Loucy (cell line): Measurements from ENCODE around the gene PRKCE.

ENCODE experiments used
- H2AFZ ChIP-seq: fragments of 200-600 bp; sonication (generic); 2 replicates; pipeline ENCODE4 v1.6.0; 2016; ENCODE audit warnings: antibody characterized with exemption, mild to moderate bottlenecking, low read length, moderate library complexity
- H3F3A ChIP-seq: fragments of 200-600 bp; 2 replicates; pipeline ENCODE4 v1.6.0; 2016; ENCODE audit warnings: antibody characterized with exemption, low read depth, mild to moderate bottlenecking
- H3K27me3 ChIP-seq: fragments of 200-600 bp; sonication (generic); 2 replicates; pipeline ENCODE4 v1.6.1; 2014; ENCODE audit warnings: low read length, mild to moderate bottlenecking; ENCODE audit not compliant: insufficient read depth, poor library complexity, severe bottlenecking
- H3K36me3 ChIP-seq: fragments of 200-600 bp; sonication (generic); 2 replicates; pipeline ENCODE4 v1.6.1; 2016; ENCODE audit warnings: low read length; ENCODE audit not compliant: insufficient read depth
- H3K4me1 ChIP-seq: fragments of 200-600 bp; sonication (generic); 2 replicates; pipeline ENCODE4 v1.5.1; 2014; ENCODE audit warnings: low read length, mild to moderate bottlenecking; ENCODE audit not compliant: insufficient read depth, poor library complexity, severe bottlenecking
- H3K4me2 ChIP-seq: fragments of 200-600 bp; sonication (generic); 2 replicates; pipeline ENCODE4 v1.6.0; 2014; ENCODE audit warnings: antibody characterized with exemption, low read length, low read depth, mild to moderate bottlenecking; ENCODE audit not compliant: poor library complexity, severe bottlenecking
- H3K4me3 ChIP-seq: fragments of 200-600 bp; sonication (generic); 2 replicates; pipeline ENCODE4 v1.5.1; 2014; ENCODE audit warnings: low read length, mild to moderate bottlenecking, mixed read lengths; ENCODE audit not compliant: poor library complexity, severe bottlenecking
- H3K79me2 ChIP-seq: fragments of 200-600 bp; sonication (generic); 2 replicates; pipeline ENCODE4 v1.6.1; 2014; ENCODE audit warnings: low read length; ENCODE audit not compliant: insufficient read depth
- H3K9ac ChIP-seq: fragments of 200-600 bp; sonication (generic); 2 replicates; pipeline ENCODE4 v1.6.0; 2014; ENCODE audit warnings: mild to moderate bottlenecking, low read depth, low read length, moderate library complexity; ENCODE audit not compliant: poor library complexity, severe bottlenecking
- H3K9me2 ChIP-seq: fragments of 200-600 bp; sonication (generic); replicated peaks from 2 replicates; pipeline ENCODE4 v1.6.1; 2016; ENCODE audit warnings: low read depth, low read length, mixed read lengths
- H3K9me3 ChIP-seq: fragments of 200-600 bp; sonication (generic); 2 replicates; pipeline ENCODE4 v1.6.1; 2014; ENCODE audit warnings: mild to moderate bottlenecking, antibody characterized with exemption, low read length, low read depth; ENCODE audit not compliant: insufficient read depth
- H4K20me1 ChIP-seq: fragments of 200-600 bp; sonication (generic); 2 replicates; pipeline ENCODE4 v1.6.0; 2014; ENCODE audit warnings: antibody characterized with exemption, low read length, mild to moderate bottlenecking; ENCODE audit not compliant: insufficient read depth, poor library complexity, severe bottlenecking
- EZH2phosphoT487 ChIP-seq: fragments of 200-600 bp; IDR thresholded peaks from 2 replicates; pipeline ENCODE4 v1.6.1; 2018; ENCODE audit warnings: antibody characterized with exemption, mild to moderate bottlenecking, moderate library complexity, borderline replicate concordance
- TF ChIP-seq, protein P1 (sequence below): fragments of 200-600 bp; sonication (generic); conservative IDR thresholded peaks from 2 replicates; pipeline ENCODE4 v1.5.1; 2014; ENCODE audit warnings: mild to moderate bottlenecking, antibody characterized with exemption, low read length

PRKCE gene

DNA sequence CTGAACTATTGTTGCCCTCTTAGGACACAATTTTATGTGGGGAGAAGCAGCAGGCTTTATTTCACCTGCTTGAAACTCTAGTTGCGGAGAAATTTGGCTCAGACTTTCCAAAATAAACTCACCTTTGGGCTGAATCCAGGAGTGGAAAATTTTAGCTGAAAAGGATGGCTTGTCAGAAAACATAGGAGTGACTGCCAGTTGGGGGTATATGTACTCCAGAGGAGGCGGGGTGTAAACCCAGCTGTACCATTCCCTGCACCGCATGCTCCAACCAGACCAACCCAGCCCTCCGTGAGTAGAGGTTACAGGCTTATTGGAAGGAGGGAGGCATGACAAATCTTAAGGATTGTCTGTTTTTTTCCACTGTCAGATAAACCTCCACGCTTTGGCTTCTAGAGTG lies 53.8 kb downstream of the PRKCE start:
- Histone ChIP-seq H3K9ac (no peak overlapping the region), H3K79me2 (peaks cover 16% of the 10 kb centered on the region; the same call in 1 of the 2 replicates), H3K36me3 (peaks cover 17% of the 10 kb centered on the region; the same call in 1 of the 2 replicates), H3K9me3 (no peaks in the 10 kb centered on the region; the same call in 1 of the 2 replicates), H4K20me1 (no peaks in the 10 kb centered on the region), H3F3A (no peaks in the 10 kb centered on the region), H3K4me3 (no peak overlapping the region), H2AFZ (no peak overlapping the region), H3K27me3 (no peaks in the 10 kb centered on the region), H3K9me2 (no peaks in the 10 kb centered on the region), H3K4me2 (no peak overlapping the region), H3K4me1 (no peaks in the 10 kb centered on the region)
- TF ChIP-seq EZH2phosphoT487 = no peak
- TF ChIP-seq, protein P1, sequence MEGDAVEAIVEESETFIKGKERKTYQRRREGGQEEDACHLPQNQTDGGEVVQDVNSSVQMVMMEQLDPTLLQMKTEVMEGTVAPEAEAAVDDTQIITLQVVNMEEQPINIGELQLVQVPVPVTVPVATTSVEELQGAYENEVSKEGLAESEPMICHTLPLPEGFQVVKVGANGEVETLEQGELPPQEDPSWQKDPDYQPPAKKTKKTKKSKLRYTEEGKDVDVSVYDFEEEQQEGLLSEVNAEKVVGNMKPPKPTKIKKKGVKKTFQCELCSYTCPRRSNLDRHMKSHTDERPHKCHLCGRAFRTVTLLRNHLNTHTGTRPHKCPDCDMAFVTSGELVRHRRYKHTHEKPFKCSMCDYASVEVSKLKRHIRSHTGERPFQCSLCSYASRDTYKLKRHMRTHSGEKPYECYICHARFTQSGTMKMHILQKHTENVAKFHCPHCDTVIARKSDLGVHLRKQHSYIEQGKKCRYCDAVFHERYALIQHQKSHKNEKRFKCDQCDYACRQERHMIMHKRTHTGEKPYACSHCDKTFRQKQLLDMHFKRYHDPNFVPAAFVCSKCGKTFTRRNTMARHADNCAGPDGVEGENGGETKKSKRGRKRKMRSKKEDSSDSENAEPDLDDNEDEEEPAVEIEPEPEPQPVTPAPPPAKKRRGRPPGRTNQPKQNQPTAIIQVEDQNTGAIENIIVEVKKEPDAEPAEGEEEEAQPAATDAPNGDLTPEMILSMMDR = no peak

DNA sequence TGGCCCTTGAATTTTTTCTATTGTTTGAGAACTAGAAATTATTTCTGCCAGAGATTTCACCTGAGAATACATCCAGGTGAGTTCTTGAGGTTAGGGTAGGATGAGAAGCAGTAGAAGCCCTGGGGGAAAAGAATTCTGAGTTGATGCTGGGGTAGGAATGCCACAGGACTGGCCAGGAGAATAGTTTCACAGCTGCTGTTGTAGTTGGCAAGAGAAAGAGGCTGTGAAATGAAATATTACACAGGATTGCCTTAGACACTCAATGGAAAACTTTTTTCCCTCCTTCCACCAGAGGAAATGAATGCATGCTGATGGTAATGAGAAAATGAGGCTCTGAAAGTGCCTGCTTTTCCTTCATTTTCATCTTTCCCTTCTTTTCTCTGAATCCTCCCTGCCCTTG lies 54.6 kb downstream of the PRKCE start:
- H3K79me2 ChIP-seq = peaks cover 16% of the 10 kb centered on the region; the same call in 1 of the 2 replicates
- H3K9ac ChIP-seq = no peak overlapping the region
- H3K9me2 ChIP-seq = no peaks in the 10 kb centered on the region
- H3F3A ChIP-seq = no peaks in the 10 kb centered on the region
- TF ChIP-seq, protein P1 = no peak
- no peak for TF ChIP-seq EZH2phosphoT487
- no peaks in the 10 kb centered on the region for H3K27me3 ChIP-seq
- H3K4me3 ChIP-seq = no peak overlapping the region
- peaks cover 17% of the 10 kb centered on the region; the same call in 1 of the 2 replicates for H3K36me3 ChIP-seq
- no peaks in the 10 kb centered on the region; the same call in 1 of the 2 replicates for H3K9me3 ChIP-seq
- no peaks in the 10 kb centered on the region for H3K4me1 ChIP-seq
- no peaks in the 10 kb centered on the region for H4K20me1 ChIP-seq
- no peak overlapping the region for H2AFZ ChIP-seq
- no peak overlapping the region for H3K4me2 ChIP-seq

DNA sequence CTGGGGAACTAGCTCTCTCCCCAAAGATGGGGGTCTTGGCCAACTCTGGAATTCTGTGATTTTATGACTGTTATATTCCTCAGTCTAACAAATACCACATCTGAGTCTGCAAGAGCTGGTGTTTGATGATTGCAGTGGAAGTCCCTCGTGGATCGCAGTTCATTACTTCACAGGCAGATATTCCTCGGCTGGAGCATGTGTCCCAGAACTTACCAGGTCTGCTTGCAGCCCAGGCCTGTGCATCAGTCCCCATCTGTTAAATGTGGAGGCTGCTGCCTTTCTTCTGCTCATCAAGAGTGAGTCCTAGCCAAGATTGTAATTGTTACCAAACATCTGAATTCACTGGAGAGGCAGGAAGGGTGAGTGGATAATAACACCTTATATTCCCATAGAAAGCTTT lies 55.5 kb downstream of the PRKCE start:
- no peaks in the 10 kb centered on the region for H3K27me3 ChIP-seq
- no peak overlapping the region for H3K4me3 ChIP-seq
- H2AFZ ChIP-seq = no peak overlapping the region
- H4K20me1 ChIP-seq = no peaks in the 10 kb centered on the region
- H3K9me3 ChIP-seq = no peaks in the 10 kb centered on the region; the same call in 1 of the 2 replicates
- no peaks in the 10 kb centered on the region for H3K9me2 ChIP-seq
- no peak overlapping the region for H3K9ac ChIP-seq
- TF ChIP-seq, protein P1 = no peak
- no peak for TF ChIP-seq EZH2phosphoT487
- H3K79me2 ChIP-seq = peaks cover 16% of the 10 kb centered on the region; the same call in 1 of the 2 replicates
- H3K36me3 ChIP-seq = peaks cover 17% of the 10 kb centered on the region; the same call in 1 of the 2 replicates
- H3K4me1 ChIP-seq = no peaks in the 10 kb centered on the region
- H3K4me2 ChIP-seq = no peak overlapping the region
- H3F3A ChIP-seq = no peaks in the 10 kb centered on the region
